HTR-8/SVneo (cell line): Measurements from ENCODE around the gene DENND1B.
"Not testable (repeated sequence)": the region's sequence is repeated elsewhere in the genome, so short reads cannot be mapped to it uniquely, and the experiment has no call there.

ENCODE experiments used
- DNase-seq: peaks from one replicate; pipeline ENCODE4 v3.0.0; 2011; ENCODE audit warnings: low spot score, mixed read lengths; ENCODE audit not compliant: insufficient read length
- FAIRE-seq: peaks from 2 replicates; lab custom pipeline; 2011; peaks lifted over from hg19 to GRCh38; lab: Jason Lieb, UNC

DENND1B gene

GRCh38 chr1:197755553-197755952 is 19.7 kb downstream of the DENND1B start:
- not testable (repeated sequence) for DNase-seq, FAIRE-seq

- not testable (repeated sequence) for FAIRE-seq, DNase-seq
Measured at GRCh38 chr1:197752652-197753164, 22.6 kb downstream of the DENND1B start.

- DNase-seq = no peak
- no peak for FAIRE-seq
Measured at GRCh38 chr1:197750366-197750765, 24.9 kb downstream of the DENND1B start.

DNA sequence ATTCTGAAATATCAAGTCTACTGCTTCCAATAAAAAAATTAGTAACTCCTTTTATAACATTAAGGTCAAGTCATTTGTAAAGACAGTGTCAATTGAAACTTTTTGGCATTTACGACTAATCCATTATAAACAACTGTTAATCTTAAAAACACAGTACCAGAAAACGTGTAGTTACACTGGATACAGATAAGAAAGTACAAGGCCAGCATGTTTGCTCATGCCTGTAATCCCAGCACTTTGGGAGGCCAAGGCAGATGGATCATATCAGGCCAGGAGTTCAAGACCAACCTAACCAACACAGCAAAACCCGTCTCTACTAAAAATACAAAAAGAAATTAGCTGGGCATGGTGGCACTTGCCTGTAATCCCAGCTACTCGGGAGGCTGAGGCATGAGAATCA is 29.4 kb downstream of the DENND1B start:
- no peak for FAIRE-seq

DNA sequence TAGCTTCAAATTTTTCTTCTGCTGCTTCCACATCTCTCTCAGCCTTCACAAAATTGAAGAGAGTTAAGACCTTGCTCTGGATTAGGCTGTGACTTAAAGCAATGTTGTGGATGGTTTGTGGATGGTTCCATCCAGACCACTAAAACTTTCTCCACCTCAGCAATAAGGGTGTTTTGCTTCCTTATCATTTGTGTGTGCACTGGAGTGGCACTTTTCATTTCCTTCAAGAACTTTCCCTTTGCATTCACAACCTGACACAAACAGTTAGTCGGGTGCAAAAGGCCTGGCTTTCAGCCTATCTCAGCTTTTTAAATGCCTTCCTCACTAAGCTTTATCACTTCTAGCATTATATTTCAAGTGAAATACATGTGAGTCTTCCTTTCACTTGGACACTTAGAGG is 30.3 kb downstream of the DENND1B start:
- FAIRE-seq (no peak), DNase-seq (no peak)

More for the DNA sequence above, 29.4 kb downstream of the DENND1B start:
- no peak for DNase-seq

DNA sequence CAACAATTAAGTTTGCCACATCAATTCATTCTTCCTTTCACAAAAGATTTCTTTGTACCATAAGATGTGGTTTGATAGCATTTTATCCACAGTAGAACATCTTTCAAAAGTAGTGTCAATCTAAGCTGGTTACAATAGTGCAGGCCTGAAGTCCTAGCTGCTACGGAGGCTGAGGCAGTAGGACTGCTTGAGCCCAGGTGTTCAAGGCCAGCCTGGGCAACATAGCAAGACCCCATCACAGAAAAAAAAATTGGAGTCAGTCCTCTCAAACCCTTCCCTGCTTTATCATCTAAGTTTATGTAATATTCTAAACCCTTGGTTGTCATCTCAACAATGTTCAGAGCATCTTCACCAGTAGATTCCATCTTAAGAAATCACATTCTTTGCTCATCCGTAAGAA is 31.7 kb downstream of the DENND1B start:
- DNase-seq (no peak), FAIRE-seq (no peak)

DNA sequence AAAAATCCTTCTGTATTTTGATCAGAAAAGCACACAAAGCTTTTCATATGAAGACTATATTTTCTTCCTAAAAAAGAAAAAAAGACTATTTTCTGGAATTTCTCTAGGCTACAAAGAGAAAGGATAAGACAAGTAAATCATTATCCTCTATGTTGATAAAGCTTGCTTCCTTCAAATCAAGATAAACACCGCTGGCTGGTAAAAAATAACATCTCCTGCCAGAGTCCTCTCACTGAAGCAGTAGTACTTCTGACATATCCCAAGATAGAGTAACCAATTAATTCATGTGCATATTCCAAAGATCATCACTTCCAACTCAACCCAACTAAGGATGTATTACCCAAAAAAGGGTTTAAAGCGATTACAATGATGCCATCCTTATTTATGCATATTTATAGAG is 34.3 kb downstream of the DENND1B start:
- no peak for FAIRE-seq
- no peak for DNase-seq

DNA sequence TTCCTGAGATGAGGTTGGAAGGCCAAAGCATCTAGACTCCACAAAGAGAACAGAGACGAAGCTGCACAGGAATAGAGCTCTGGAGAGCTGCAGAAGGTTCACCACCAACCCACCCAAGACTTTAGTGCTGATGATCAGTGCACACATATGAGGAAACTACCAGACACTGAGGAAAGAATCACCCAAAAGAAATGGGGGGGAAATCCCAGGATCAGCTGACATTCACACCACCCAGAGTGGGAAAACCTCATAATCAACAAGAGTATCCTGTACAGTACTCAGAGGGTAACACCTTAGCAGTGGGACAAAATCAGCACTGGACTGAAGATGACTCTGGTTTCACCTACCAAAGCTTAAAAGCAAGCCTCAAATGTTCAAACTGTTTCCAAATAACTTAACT is 36.4 kb downstream of the DENND1B start:
- no peak for DNase-seq
- FAIRE-seq = no peak

DNA sequence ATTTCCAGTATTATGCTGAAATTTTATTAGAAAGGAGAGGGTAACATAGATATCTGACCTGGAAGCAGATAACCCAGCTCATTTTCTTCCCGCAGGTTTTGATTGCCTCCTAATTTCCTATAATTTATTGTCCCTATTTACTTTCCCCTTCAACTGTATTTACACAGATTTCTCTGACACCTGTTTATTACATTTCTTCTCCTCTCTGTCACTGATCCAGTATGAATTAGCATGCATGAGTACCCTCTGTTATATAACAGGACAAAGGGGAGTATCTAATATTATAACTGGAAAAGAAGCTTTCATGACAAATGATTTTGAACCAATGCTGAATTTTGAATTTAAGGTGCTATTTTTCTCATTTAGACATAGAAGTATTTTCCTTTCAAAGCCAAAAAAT is 37.4 kb downstream of the DENND1B start:
- DNase-seq (no peak), FAIRE-seq (no peak)

GRCh38 chr1:197736685-197737084 is 38.6 kb downstream of the DENND1B start:
- FAIRE-seq = no peak
- DNase-seq = peak; percentile 30

DNA sequence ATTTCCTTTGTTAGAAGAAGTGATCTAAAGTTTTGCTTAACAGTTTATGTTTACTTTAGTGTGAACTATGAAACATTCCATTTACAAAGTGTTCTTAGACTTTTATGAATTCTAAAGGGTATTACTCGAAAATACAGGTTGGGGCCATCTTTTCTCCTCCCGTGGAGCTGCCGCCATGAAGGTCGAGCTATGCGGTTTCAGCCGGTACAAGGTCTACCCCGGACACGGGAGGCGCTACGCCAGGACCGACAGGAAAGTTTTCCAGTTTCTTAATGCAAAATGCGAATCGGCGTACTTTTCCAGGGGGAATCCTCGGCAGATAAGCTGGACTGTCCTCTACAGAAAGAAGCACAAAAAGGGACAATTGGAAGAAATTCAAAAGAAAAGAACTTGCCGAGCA is 39.8 kb downstream of the DENND1B start:
- no peak for FAIRE-seq

DNA sequence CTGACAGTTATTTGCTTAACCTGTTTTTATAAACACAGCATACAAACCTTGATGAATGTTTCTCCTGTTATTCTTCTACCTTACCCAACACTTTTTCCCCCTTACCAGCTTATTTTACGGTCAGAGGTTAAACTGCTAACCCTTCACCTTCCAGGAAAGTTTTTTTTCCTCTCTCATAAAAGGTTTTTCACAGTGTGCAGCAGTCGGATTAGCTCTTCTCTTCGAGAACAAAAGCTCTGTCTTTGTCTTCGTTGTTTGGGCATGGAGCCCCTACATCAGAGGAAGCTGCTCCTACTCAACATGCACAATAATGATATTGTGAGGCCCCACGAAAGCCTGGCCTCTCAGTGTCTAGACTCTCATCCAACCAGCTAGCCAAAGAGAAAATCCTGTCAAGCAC is 42.0 kb downstream of the DENND1B start:
- no peak for FAIRE-seq
- no peak for DNase-seq

More for the DNA sequence above, 39.8 kb downstream of the DENND1B start:
- DNase-seq = no peak

DNA sequence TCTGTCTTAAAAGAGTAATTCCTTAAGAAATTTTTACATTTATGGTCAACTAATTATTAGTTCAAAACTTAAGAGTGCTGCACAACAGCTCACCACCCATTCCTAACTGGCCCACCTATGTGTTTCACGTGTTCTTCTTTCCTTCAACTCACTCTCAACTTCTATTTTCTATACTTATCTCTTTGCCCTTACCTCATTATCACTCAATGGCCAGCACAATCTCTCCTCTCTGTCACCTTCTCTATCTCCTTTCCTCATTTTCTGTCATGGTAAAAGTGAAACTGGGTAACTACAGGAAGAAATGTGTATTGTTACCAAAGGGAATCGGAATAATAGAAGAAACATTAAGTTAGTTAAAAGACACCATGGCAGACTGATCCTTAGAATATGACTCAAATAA is 43.1 kb downstream of the DENND1B start:
- DNase-seq = no peak
- no peak for FAIRE-seq

DNA sequence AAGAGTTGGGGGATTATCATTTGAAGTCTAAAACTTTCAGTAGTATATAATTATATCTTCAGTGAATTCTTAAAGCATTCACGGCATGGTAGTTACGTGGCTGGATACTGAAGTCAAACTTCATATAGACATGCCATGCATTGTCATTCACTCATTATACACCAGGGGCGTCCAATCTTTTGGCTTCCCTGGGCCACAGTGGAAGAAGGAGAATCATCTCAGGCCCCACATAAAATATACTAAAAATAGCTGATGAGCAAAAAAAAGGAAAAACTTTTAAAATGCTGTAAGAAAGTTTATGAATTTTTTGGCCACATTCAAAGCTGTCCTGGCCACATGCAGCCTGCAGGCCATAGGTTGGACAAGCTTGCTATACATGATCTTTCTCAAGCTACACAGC is 43.8 kb downstream of the DENND1B start:
- DNase-seq = no peak
- no peak for FAIRE-seq

DNA sequence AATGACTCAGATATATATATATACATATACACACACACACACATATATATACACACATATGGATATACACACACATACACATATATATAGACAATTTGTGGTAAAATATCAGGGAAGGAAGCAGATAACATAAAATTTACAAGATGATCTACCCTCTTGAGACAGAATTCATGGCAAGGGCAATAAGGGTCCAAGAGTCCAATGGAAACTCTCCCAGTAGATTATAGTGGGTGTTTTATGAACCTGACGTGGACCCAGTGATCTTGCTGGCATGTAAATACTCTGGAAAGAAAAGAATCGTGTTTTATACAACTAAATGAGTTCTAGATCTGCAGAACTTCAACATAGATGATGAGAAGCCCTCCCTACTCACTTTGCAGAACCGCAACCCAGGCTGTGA is 49.3 kb downstream of the DENND1B start:
- FAIRE-seq (peak; percentile 9), DNase-seq (no peak)

GRCh38 chr1:197725044-197725443 is 50.2 kb downstream of the DENND1B start:
- DNase-seq = no peak

GRCh38 chr1:197715806-197716205 is 59.5 kb downstream of the DENND1B start:
- FAIRE-seq (no peak), DNase-seq (no peak)

More at GRCh38 chr1:197725044-197725443, 50.2 kb downstream of the DENND1B start:
- no peak for FAIRE-seq

DNA sequence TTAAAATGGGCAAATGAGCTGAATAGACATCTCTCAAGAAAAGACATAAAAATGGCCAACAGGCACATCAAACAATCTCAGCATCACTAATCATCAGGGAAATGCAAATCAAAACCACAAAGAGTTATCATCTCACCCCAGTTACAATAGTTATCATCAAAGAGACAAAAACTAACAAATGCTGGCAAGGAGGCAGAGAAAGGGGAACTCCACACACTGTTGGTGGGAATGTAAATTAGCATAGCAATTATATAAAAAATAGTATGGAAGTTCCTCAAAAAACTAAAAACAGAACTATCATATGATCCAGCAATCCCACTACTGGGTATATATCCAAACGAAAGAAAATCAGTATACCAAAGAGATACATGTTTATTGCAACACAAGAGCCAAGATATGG is 68.7 kb downstream of the DENND1B start:
- FAIRE-seq (no peak), DNase-seq (no peak)

- FAIRE-seq (no peak), DNase-seq (no peak)
Measured at GRCh38 chr1:197705941-197706340, 69.3 kb downstream of the DENND1B start.

- not testable (repeated sequence) for DNase-seq, FAIRE-seq
Measured at GRCh38 chr1:197700688-197701087, 74.6 kb downstream of the DENND1B start.

DNA sequence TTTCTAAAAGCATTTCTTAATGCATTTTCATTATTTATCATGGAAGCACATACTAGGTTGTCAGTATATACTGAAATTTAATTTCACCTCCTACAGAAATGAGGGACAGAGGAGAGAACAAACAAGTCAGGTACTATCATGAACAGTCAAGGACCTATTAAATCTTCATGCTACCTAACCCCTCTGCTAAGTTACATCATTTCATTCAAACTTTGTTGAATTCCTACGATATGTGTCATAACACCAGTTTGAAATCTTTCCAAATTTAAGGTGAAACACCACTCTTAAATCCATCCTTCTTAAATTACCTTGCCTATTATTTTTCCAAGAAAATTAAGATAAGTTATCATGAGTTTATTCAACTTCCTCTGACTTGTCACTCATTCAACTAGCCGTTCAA is 78.9 kb downstream of the DENND1B start:
- FAIRE-seq = no peak

DNA sequence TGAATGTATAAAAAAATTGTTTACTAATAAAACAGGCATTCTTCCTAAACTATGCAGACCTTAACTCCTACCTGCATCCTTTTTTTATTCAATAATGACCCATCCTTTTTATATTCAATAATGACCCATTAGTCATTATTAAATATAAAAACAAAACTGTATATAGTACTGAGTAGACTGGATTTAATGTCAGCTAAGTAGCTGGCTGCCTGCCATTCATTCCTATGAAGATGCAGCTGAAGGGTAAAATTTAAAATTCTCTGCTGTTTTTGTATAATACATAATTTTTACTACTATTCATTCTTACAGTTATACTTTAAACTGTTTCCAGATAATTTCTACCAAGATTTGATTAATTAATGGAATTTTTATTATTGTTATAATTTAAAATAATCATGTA is 79.3 kb downstream of the DENND1B start:
- FAIRE-seq = no peak
- DNase-seq = no peak

More for the DNA sequence above, 78.9 kb downstream of the DENND1B start:
- peak; percentile 8 for DNase-seq

DNA sequence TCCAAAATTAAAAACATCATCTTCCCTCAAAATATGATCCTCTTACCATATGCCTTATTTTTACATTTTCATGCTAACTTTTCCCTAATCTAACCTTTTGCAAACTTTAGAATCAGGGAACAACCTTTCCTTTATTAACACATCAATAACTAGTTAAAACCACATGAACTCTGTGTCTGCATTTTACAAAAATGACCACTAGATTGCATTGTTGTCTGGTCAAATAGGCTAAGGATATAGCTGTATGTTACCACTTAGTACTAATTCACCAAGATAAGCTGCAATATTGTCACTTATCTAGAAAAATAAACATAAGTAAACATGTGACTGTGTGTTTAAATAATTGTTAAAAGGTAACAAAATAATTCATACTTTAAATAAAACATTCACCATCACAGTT is 82.3 kb downstream of the DENND1B start:
- no peak for FAIRE-seq
- DNase-seq = peak; percentile 2
